Glutamatergic neuron (in vitro differentiated cells): ENCODE measurements around the gene DYDC1. TPM values are rescaled to one million over a fixed set of nuclear protein-coding genes. Genes with fewer than 3 reads are reported as not detected.

Source experiments
- DNase-seq: peaks from one replicate; pipeline ENCODE4 v3.0.0; 2022
- H3K27ac Mint-ChIP-seq: one replicate; pipeline ENCODE4 v1.8.0; 2020; ENCODE audit warnings: mild to moderate bottlenecking, mixed read lengths, inconsistent platforms; ENCODE audit not compliant: unreplicated experiment
- H3K27me3 Mint-ChIP-seq: one replicate; pipeline ENCODE4 v1.8.0; 2020; ENCODE audit warnings: mild to moderate bottlenecking, moderate library complexity, mixed read lengths, inconsistent platforms; ENCODE audit not compliant: unreplicated experiment
- H3K36me3 Mint-ChIP-seq: one replicate; pipeline ENCODE4 v1.8.0; 2020; ENCODE audit warnings: mild to moderate bottlenecking, mixed read lengths, inconsistent platforms; ENCODE audit not compliant: unreplicated experiment
- H3K4me1 Mint-ChIP-seq: one replicate; pipeline ENCODE4 v1.8.0; 2020; ENCODE audit warnings: mild to moderate bottlenecking, low read depth, mixed read lengths, inconsistent platforms; ENCODE audit not compliant: unreplicated experiment
- H3K4me3 Mint-ChIP-seq: one replicate; pipeline ENCODE4 v1.8.0; 2020; ENCODE audit warnings: mild to moderate bottlenecking, mixed read lengths, inconsistent platforms; ENCODE audit not compliant: unreplicated experiment
- H3K9me3 Mint-ChIP-seq: one replicate; pipeline ENCODE4 v1.8.0; 2020; ENCODE audit warnings: mild to moderate bottlenecking, moderate library complexity, mixed read lengths, inconsistent platforms; ENCODE audit not compliant: unreplicated experiment
- CTCF ChIP-seq: fragments of 200-600 bp; sonication (generic); IDR thresholded peaks from one replicate; pipeline ENCODE4 v1.5.0; 2021; ENCODE audit not compliant: partially characterized antibody, unreplicated experiment
- total RNA-seq: library from RNA; stranded (reverse); fragmentation: NEBNext Ultra II Directional; extraction: Animal tissue kit (Norgen Biotek cat#: 25700); gene quantifications from one replicate; pipeline ENCODE4 v1.2.1, GENCODE V29; 2021; ENCODE audit not compliant: unreplicated experiment

DYDC1 gene
- total RNA-seq, 1 donor from 2014 or later, result not detected

- Mint-ChIP-seq H3K4me1 (no peaks in the 10 kb centered on the region), H3K36me3 (peaks cover 6% of the 10 kb centered on the region), H3K27ac (peak overlapping the region; percentile 84), H3K27me3 (peaks cover 6% of the 10 kb centered on the region), H3K4me3 (peak overlapping the region; percentile 91), H3K9me3 (peaks cover 2% of the 10 kb centered on the region)
- peak; percentile 57 for DNase-seq
- no peak for TF ChIP-seq CTCF
Observed at GRCh38 chr10:80356989-80357850, 665 bp upstream of the DYDC1 start.

GRCh38 chr10:80351220-80351619 is 5.3 kb downstream of the DYDC1 start:
- Mint-ChIP-seq H3K4me1 (no peaks in the 10 kb centered on the region), H3K27ac (no peak overlapping the region), H3K36me3 (no peaks in the 10 kb centered on the region), H3K27me3 (peaks cover 2% of the 10 kb centered on the region), H3K4me3 (no peak overlapping the region), H3K9me3 (no peaks in the 10 kb centered on the region)
- TF ChIP-seq CTCF, result no peak
- DNase-seq, result no peak

DNA sequence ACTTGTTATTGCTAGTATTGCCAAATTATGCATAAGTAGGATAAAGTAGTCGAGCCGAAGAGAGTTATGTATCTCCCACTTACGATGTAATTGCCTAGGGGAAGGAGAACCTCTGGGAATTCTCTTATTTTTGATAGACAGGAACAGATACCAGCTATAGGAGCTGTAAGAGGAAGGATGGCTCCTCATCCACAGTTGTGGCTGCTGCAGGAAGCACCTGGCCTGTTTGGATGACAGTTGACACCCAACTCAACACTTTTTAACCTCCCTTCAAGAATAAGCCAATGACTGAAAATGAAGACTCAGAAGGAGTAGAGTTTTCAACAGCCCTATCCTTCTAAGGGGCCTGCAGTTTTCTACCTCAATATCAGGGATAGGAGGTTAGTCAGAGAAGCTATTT is 6.3 kb downstream of the DYDC1 start:
- no peaks in the 10 kb centered on the region for H3K36me3 Mint-ChIP-seq
- DNase-seq, result no peak
- H3K4me3 Mint-ChIP-seq, result no peak overlapping the region
- no peak for TF ChIP-seq CTCF
- H3K4me1 Mint-ChIP-seq, result no peaks in the 10 kb centered on the region
- no peaks in the 10 kb centered on the region for H3K9me3 Mint-ChIP-seq
- H3K27me3 Mint-ChIP-seq, result peaks cover 2% of the 10 kb centered on the region
- no peak overlapping the region for H3K27ac Mint-ChIP-seq

- Mint-ChIP-seq H3K27me3 (no peaks in the 10 kb centered on the region), H3K4me3 (no peak overlapping the region), H3K9me3 (no peaks in the 10 kb centered on the region), H3K36me3 (no peaks in the 10 kb centered on the region), H3K4me1 (no peaks in the 10 kb centered on the region), H3K27ac (no peak overlapping the region)
- DNase-seq, result no peak
- no peak for TF ChIP-seq CTCF
Observed at GRCh38 chr10:80344912-80345311, 11.6 kb downstream of the DYDC1 start.

GRCh38 chr10:80344276-80344675 is 12.3 kb downstream of the DYDC1 start:
- no peak for TF ChIP-seq CTCF
- H3K36me3 Mint-ChIP-seq, result no peaks in the 10 kb centered on the region
- no peak overlapping the region for H3K27ac Mint-ChIP-seq
- H3K4me3 Mint-ChIP-seq, result no peak overlapping the region
- DNase-seq, result no peak
- H3K9me3 Mint-ChIP-seq, result no peaks in the 10 kb centered on the region
- H3K4me1 Mint-ChIP-seq, result no peaks in the 10 kb centered on the region
- H3K27me3 Mint-ChIP-seq, result no peaks in the 10 kb centered on the region
